Adrenal gland (tissue), 12 donors: Measurements from ENCODE around the gene TET3. TPM values are rescaled to one million over a fixed set of nuclear protein-coding genes. Genes with fewer than 3 reads are reported as not detected.

Experiments used
- DNase-seq, 7 donors: peaks; one replicate each; pipeline ENCODE4 v3.0.0-alpha.2; 2019 to 2020
- H3K27ac ChIP-seq, 5 donors: fragments of 200-600 bp; sonication (generic) in 4 of 5; 1 replicate in 3 of 5; 2 replicates in 2 of 5; pipeline versions ENCODE4 v1.5.1 to v1.8.0; 2016 to 2020; ENCODE audit warnings: mild to moderate bottlenecking in 1 of 5
- H3K27me3 ChIP-seq: fragments of 200-600 bp; 2 replicates; pipeline ENCODE4 v1.8.0; 2021
- H3K36me3 ChIP-seq, 2 donors: fragments of 200-600 bp; replicated peaks in 1 of 2; 1 replicate in 1 of 2; 2 replicates in 1 of 2; pipeline versions ENCODE4 v1.5.1 to v1.8.0; 2018 to 2022
- H3K4me1 ChIP-seq, 2 donors: fragments of 200-600 bp; replicated peaks in 1 of 2; 1 replicate in 1 of 2; 2 replicates in 1 of 2; pipeline versions ENCODE4 v1.5.1 to v1.8.0; 2018 to 2021
- H3K4me3 ChIP-seq, 4 donors: fragments of 200-600 bp; sonication (generic) in 3 of 4; one replicate each; pipeline ENCODE4 v1.5.1; 2016 to 2018
- H3K9me3 ChIP-seq, 3 donors: fragments of 200-600 bp; sonication (generic) in 1 of 3; replicated peaks in 1 of 3; 1 replicate in 2 of 3; 2 replicates in 1 of 3; pipeline versions ENCODE4 v1.5.1 to v1.8.0; 2016 to 2021
- CTCF ChIP-seq, 6 experiments: fragments of 450-650 bp in 4 of 6; fragments of 200-600 bp in 2 of 6; sonication (generic) in 1 of 6; IDR thresholded peaks; 1 replicate in 5 of 6; 2 replicates in 1 of 6; pipeline versions ENCODE4 v1.5.1 to v1.8.0; 2016 to 2021; ENCODE audit warnings: antibody characterized with exemption in 6 of 6, mild to moderate bottlenecking in 2 of 6, moderate library complexity in 1 of 6
- POLR2A ChIP-seq, 2 donors: fragments of 450-650 bp; IDR thresholded peaks; one replicate each; pipeline ENCODE4 v1.6.1; 2017; ENCODE audit warnings: antibody characterized with exemption in 2 of 2, mild to moderate bottlenecking in 2 of 2, moderate library complexity in 1 of 2
- WGBS, 4 donors: extraction: QIAGEN DNeasy Blood & Tissue Kit in 2 of 4; methylation state at CpG; one replicate each; pipeline versions ENCODE4 v1.1.5 to v1.1.7; 2013 to 2017; 5-methylcytosine and 5-hydroxymethylcytosine counted together
- intact Hi-C, 2 donors: fragments of 100-400 bp; cut with DNase I; formaldehyde crosslinking; loops; one replicate each; pipeline versions ENCODE4 v1.14.1 to v1.15.0; 2022 to 2023
- polyA plus RNA-seq, 3 donors: library from polyadenylated mRNA; stranded (reverse); fragments of 200-250 nt in 2 of 3; fragments of 350-450 nt in 1 of 3; fragmentation: Illumina TruSeq in 1 of 3; extraction: RNeasy Lipid Tissue Mini Kit (QIAGEN cat#74804) in 1 of 3; gene quantifications; one replicate each; pipeline ENCODE4 v1.2.3, GENCODE V29; 2013 to 2014
- total RNA-seq, 9 donors: library from RNA; depleted of rRNA in 4 of 9; stranded (reverse); fragments of >200 nt in 4 of 9; fragments of 120-200 nt in 1 of 9; fragmentation: NEBNext Ultra II Directional in 1 of 9; extraction: Animal tissue kit (Norgen Biotek cat#: 25700) in 1 of 9; gene quantifications; one replicate each; pipeline versions ENCODE4 v1.1.0 to v1.2.4, GENCODE V29; 2013 to 2023
- donor health status: healthy with polysubstance abuse.
- donor health status: Bipolar disorder and iron deficiency.
- donor health status: DM: yes; HTN: yes; CAD: no.
- donor health status: DM: no; HTN: no; CAD: no.
- donor health status: DM: no; HTN: no; CAD: no.
- donor health status: DM: yes; HTN: yes; CAD: no.

Gene TET3
- total and polyA plus RNA-seq, 12 donors, result 1.3 to 8.6 (median 5.4) TPM

DNA sequence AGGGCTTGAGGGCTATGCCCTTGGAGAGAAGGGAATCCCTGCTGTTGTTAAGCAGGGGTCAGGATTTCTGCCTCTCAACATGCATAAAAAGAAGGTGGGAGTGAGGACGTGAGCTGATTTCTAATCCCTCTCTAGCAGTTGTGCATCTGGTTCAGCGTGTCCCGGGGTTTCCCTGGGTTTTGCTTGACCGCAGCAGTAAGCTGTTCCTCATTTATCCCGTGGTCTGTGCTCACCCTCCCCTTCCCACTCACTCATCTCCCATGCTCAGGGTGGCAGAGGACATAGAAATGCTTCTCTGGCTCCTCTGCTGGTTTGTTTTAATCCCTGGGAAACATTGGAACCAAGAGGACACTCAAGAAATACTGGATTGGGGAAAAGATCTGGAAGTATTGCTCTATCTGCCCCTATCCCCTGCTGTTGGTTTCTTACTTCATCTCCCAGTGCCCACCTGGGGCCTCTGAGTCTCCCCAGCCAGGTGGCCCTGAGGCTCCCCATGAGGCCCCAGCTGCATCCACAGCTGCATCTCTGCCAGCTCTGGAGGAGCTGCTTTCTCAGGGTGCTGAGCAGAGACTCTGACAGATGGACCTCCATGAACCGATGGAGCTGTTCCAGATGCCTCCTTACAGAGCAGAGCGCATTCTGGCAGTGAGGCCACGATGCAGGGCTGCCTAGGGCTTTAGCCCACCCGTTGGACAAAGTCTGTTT is 36.1 kb downstream of the TET3 start:
- WGBS, 4 donors, result 60 to 87% (median 79%) methylated on average over 4 to 9 of the region's 9 CpGs
- Histone ChIP-seq H3K27ac (peak overlapping the region in 1 of 5 donors; percentile 2), H3K36me3 (no peaks in the 10 kb centered on the region), H3K4me1 (peaks cover 0 to 14% of the 10 kb centered on the region in 2 donors), H3K4me3 (no peak overlapping the region), H3K27me3 (no peaks in the 10 kb centered on the region), H3K9me3 (no peaks in the 10 kb centered on the region)
- TF ChIP-seq POLR2A (IDR thresholded peaks at IDR 0.05) (no peak), CTCF (IDR thresholded peaks at IDR 0.05) (no peak)
- peak in 4 of 7 donors; percentile 37 to 61 (median 42) for DNase-seq
- intact Hi-C loops, result no loop called here

- peak in 1 of 7 donors; percentile 35 for DNase-seq
- Histone ChIP-seq H3K4me3 (no peak overlapping the region), H3K27me3 (no peaks in the 10 kb centered on the region), H3K4me1 (peaks cover 0 to 18% of the 10 kb centered on the region in 2 donors), H3K9me3 (no peaks in the 10 kb centered on the region), H3K36me3 (no peaks in the 10 kb centered on the region), H3K27ac (peak overlapping the region in 1 of 5 donors; percentile 2)
- TF ChIP-seq POLR2A (IDR thresholded peaks at IDR 0.05) (no peak), CTCF (IDR thresholded peaks at IDR 0.05) (no peak)
- intact Hi-C loops, result no loop called here
- WGBS, 4 donors, result 84 to 92% (median 88%) methylated on average over 2 to 5 of the region's 5 CpGs
Observed at GRCh38 chr2:74021407-74021755, 36.7 kb downstream of the TET3 start.

- Histone ChIP-seq H3K4me3 (no peak overlapping the region), H3K9me3 (no peaks in the 10 kb centered on the region), H3K27ac (no peak overlapping the region), H3K4me1 (peaks cover 0 to 23% of the 10 kb centered on the region in 2 donors), H3K27me3 (no peaks in the 10 kb centered on the region), H3K36me3 (no peaks in the 10 kb centered on the region)
- WGBS, 4 donors, result 79 to 92% (median 85%) methylated on average over 3 to 4 of the region's 4 CpGs
- DNase-seq, result peak in 1 of 7 donors; percentile 34
- TF ChIP-seq POLR2A (IDR thresholded peaks at IDR 0.05), result no peak
- TF ChIP-seq CTCF (IDR thresholded peaks at IDR 0.05), result no peak
- intact Hi-C loops, result no loop called here
Observed at GRCh38 chr2:74024216-74024615, 39.5 kb downstream of the TET3 start.

GRCh38 chr2:74025971-74026612 is 41.4 kb downstream of the TET3 start:
- no peak overlapping the region for H3K4me3 ChIP-seq
- H3K36me3 ChIP-seq, result no peaks in the 10 kb centered on the region
- WGBS, 4 donors, result 67 to 81% (median 67%) methylated on average over 5 to 6 of the region's 6 CpGs
- no peaks in the 10 kb centered on the region for H3K9me3 ChIP-seq
- peak overlapping the region in 1 of 5 donors; percentile 59 for H3K27ac ChIP-seq
- peak in 1 of 7 donors; percentile 49 for DNase-seq
- peaks cover 0 to 33% of the 10 kb centered on the region in 2 donors for H3K4me1 ChIP-seq
- no peaks in the 10 kb centered on the region for H3K27me3 ChIP-seq
- intact Hi-C loops, result no loop called here
- no peak for TF ChIP-seq POLR2A (IDR thresholded peaks at IDR 0.05)
- TF ChIP-seq CTCF (IDR thresholded peaks at IDR 0.05), result no peak
